IMR-90 (cell line): ENCODE results near the gene TRIM38. TPM values are rescaled to one million over a fixed set of nuclear protein-coding genes. Genes with fewer than 3 reads are reported as not detected.

Experiments used
- ATAC-seq: fragments of 200-7000 bp; cut with Tn5 transposase; 2 replicates; pipeline ENCODE4 v1.9.1; 2020; ENCODE audit warnings: low read depth, mild to moderate bottlenecking, moderate library complexity
- BruUV-seq: library from RNA; stranded (reverse); fragments of 400-500 nt; replicated peaks from 2 replicates; lab custom pipeline; 2021; lab: Mats Ljungman, UMichigan
- CTCF ChIA-PET: fragments of 300-600 bp; formaldehyde crosslinking; extraction: SDS; loops from one replicate; lab custom pipeline; 2021; ENCODE audit warnings: antibody characterized with exemption; lab: Yijun Ruan, JAX
- POLR2A ChIA-PET: fragments of 300-600 bp; sonication (Branson Sonifier 250); formaldehyde crosslinking; loops from one replicate; lab custom pipeline; 2022; ENCODE audit warnings: antibody characterized with exemption; ENCODE audit not compliant: unreplicated experiment; lab: Charles Lee
- DNase-seq: peaks from one replicate; pipeline ENCODE4 v3.0.0; 2013
- H2AFZ ChIP-seq: replicated peaks from 2 replicates; pipeline ENCODE3; 2013; ENCODE audit warnings: low read length, mild to moderate bottlenecking; ENCODE audit not compliant: poor library complexity
- H2AK5ac ChIP-seq: 2 replicates; pipeline ENCODE4 v1.6.1; 2013; ENCODE audit warnings: low read depth, low read length, inconsistent platforms
- H2AK9ac ChIP-seq: replicated peaks from 2 replicates; pipeline ENCODE3; 2013; ENCODE audit warnings: mild to moderate bottlenecking, low read depth, low read length, moderate library complexity; ENCODE audit not compliant: poor library complexity
- H2BK120ac ChIP-seq: 2 replicates; pipeline ENCODE4 v1.6.1; 2013; ENCODE audit warnings: low read depth, low read length, inconsistent platforms
- H2BK15ac ChIP-seq: 3 replicates; pipeline ENCODE4 v1.6.1; 2013; ENCODE audit warnings: low read depth, low read length, inconsistent platforms
- H2BK20ac ChIP-seq: 2 replicates; pipeline ENCODE4 v1.6.1; 2013; ENCODE audit warnings: low read depth, mild to moderate bottlenecking, inconsistent platforms, low read length, moderate library complexity
- H2BK5ac ChIP-seq: 2 replicates; pipeline ENCODE4 v1.6.1; 2013; ENCODE audit warnings: mild to moderate bottlenecking, low read depth, low read length, inconsistent platforms; ENCODE audit not compliant: poor library complexity, severe bottlenecking
- H3K14ac ChIP-seq: replicated peaks from 2 replicates; pipeline ENCODE4 v1.6.1; 2013; ENCODE audit warnings: low read depth, low read length, inconsistent platforms
- H3K18ac ChIP-seq: 2 replicates; pipeline ENCODE4 v1.6.1; 2013; ENCODE audit warnings: low read depth, low read length, control low read depth
- H3K23ac ChIP-seq: 2 replicates; pipeline ENCODE4 v1.6.1; 2013; ENCODE audit warnings: low read depth, low read length, inconsistent platforms
- H3K27ac ChIP-seq: 2 replicates; pipeline ENCODE4 v1.5.1; 2013; ENCODE audit warnings: mild to moderate bottlenecking, control low read depth, low read length; ENCODE audit not compliant: insufficient read depth
- H3K27me3 ChIP-seq: 2 replicates; pipeline ENCODE4 v1.6.1; 2013; ENCODE audit warnings: low read length; ENCODE audit not compliant: control insufficient read depth, insufficient read depth
- H3K36me3 ChIP-seq: 2 replicates; pipeline ENCODE4 v1.6.1; 2013; ENCODE audit warnings: low read length, mixed read lengths; ENCODE audit not compliant: control insufficient read depth, insufficient read depth
- H3K4ac ChIP-seq: 2 replicates; pipeline ENCODE4 v1.6.1; 2013; ENCODE audit warnings: low read depth, low read length, inconsistent platforms
- H3K4me1 ChIP-seq: 2 replicates; pipeline ENCODE4 v1.6.1; 2013; ENCODE audit warnings: low read length, mixed read lengths; ENCODE audit not compliant: control insufficient read depth, insufficient read depth
- H3K4me2 ChIP-seq: 2 replicates; pipeline ENCODE4 v1.6.1; 2013; ENCODE audit warnings: low read depth, mild to moderate bottlenecking, control low read depth, low read length, moderate library complexity
- H3K4me3 ChIP-seq: 2 replicates; pipeline ENCODE4 v1.5.1; 2013; ENCODE audit warnings: low read depth, mild to moderate bottlenecking, control low read depth, low read length, moderate library complexity; ENCODE audit not compliant: insufficient read depth
- H3K56ac ChIP-seq: 2 replicates; pipeline ENCODE4 v1.6.1; 2013; ENCODE audit warnings: low read length, inconsistent platforms; ENCODE audit not compliant: insufficient read depth; ENCODE audit errors: extremely low read depth
- H3K79me1 ChIP-seq, 2 experiments: 2 replicates each; pipeline ENCODE4 v1.6.1; 2013; ENCODE audit warnings: low read length in 2 of 2, inconsistent platforms in 1 of 2, low read depth in 1 of 2
- H3K9ac ChIP-seq: 2 replicates; pipeline ENCODE4 v1.6.1; 2013; ENCODE audit warnings: low read depth, low read length, control low read depth
- H3K9me1 ChIP-seq: 2 replicates; pipeline ENCODE4 v1.6.1; 2013; ENCODE audit warnings: low read length, inconsistent platforms; ENCODE audit not compliant: insufficient read depth
- H3K9me3 ChIP-seq: 2 replicates; pipeline ENCODE4 v1.6.1; 2013; ENCODE audit warnings: low read length; ENCODE audit not compliant: control insufficient read depth, insufficient read depth
- H4K20me1 ChIP-seq: 2 replicates; pipeline ENCODE4 v1.6.1; 2013; ENCODE audit warnings: low read length, inconsistent platforms; ENCODE audit not compliant: insufficient read depth
- H4K5ac ChIP-seq: 2 replicates; pipeline ENCODE4 v1.6.1; 2013; ENCODE audit warnings: mild to moderate bottlenecking, low read depth, low read length, control low read depth
- H4K8ac ChIP-seq, 2 experiments: 2 replicates each; pipeline ENCODE4 v1.6.1; 2013; ENCODE audit warnings: low read depth in 2 of 2, low read length in 2 of 2, control low read depth in 1 of 2, inconsistent platforms in 1 of 2
- H4K91ac ChIP-seq: 2 replicates; pipeline ENCODE4 v1.6.1; 2013; ENCODE audit warnings: low read depth, low read length, inconsistent platforms; ENCODE audit not compliant: insufficient read depth
- CTCF ChIP-seq: conservative IDR thresholded peaks from 2 replicates; pipeline ENCODE4 v1.5.1; 2012; ENCODE audit warnings: mild to moderate bottlenecking, low read depth, low read length, improper control_type of control experiment
- MAFK ChIP-seq: IDR thresholded peaks from 2 replicates; pipeline ENCODE4 v1.6.1; 2012; ENCODE audit warnings: low read depth, low read length, improper control_type of control experiment
- MAZ ChIP-seq: IDR thresholded peaks from 2 replicates; pipeline ENCODE4 v1.6.1; 2012; ENCODE audit warnings: low read depth, mild to moderate bottlenecking, low read length, improper control_type of control experiment, moderate library complexity, borderline replicate concordance
- RFX5 ChIP-seq: IDR thresholded peaks from 2 replicates; pipeline ENCODE4 v1.8.0; 2012; ENCODE audit warnings: low read depth, mild to moderate bottlenecking, low read length, moderate library complexity
- WGBS, 2 experiments: methylation state at CpG; one replicate each; pipeline versions ENCODE4 v1.1.5 to v1.1.7; 2013; ENCODE audit warnings: missing lambda C conversion rate in 2 of 2; ENCODE audit not compliant: insufficient read length in 1 of 2; ENCODE audit errors: extremely low coverage in 2 of 2; 5-methylcytosine and 5-hydroxymethylcytosine counted together
- dilution Hi-C: fragments of 300-500 bp; cut with HindIII; formaldehyde crosslinking; loops from one replicate; pipeline ENCODE4 v1.14.3; 2018; ENCODE audit warnings: low sequenced_read_pairs; ENCODE audit not compliant: unreplicated experiment
- in situ Hi-C: fragments of 300-500 bp; cut with MboI; formaldehyde crosslinking; loops from 3 replicates; pipeline ENCODE4 v1.14.3; 2019; ENCODE audit warnings: low sequenced_read_pairs, inconsistent platforms, mixed read lengths
- intact Hi-C: fragments of 100-400 bp; cut with micrococcal nuclease; formaldehyde crosslinking; loops from 2 replicates; pipeline ENCODE4 v1.10.0; 2022
- polyA plus RNA-seq, 3 experiments: library from polyadenylated mRNA; depleted of rRNA; stranded (reverse); fragments of >200 nt; gene quantifications; 2 replicates each; pipeline ENCODE4 v1.2.3, GENCODE V29; 2012; ENCODE audit warnings: low replicate concordance in 1 of 3
- total RNA-seq: library from RNA; depleted of rRNA; stranded (reverse); fragments of >200 nt; gene quantifications from 2 replicates; pipeline ENCODE4 v1.2.3, GENCODE V29; 2012

TRIM38 gene
- total and polyA plus RNA-seq, 2 of the 4 experiments (the other 2 are of a cell fraction) = 4.1 to 6.3 TPM

- TF ChIP-seq CTCF (no peak), MAZ (no peak), RFX5 (no peak)
Observed at GRCh38 chr6:26030716-26031115, 68.1 kb downstream of the TRIM38 start (continued).

GRCh38 chr6:26031151-26031594, 68.6 kb downstream of the TRIM38 start:
- in situ Hi-C loops = loop anchor here (10.0 kb wide), 2 partner anchors 1104 to 1784 kb away; a partner anchor contains a TSS

More at GRCh38 chr6:26031151-26031594, 68.6 kb downstream of the TRIM38 start:
- Histone ChIP-seq H4K8ac (0 out of 4 replicates have a peak overlapping the region, but pooled peaks of 1 of the 2 experiments have one; percentile 4), H3K9ac (peak overlapping the region; percentile 53; the same call in 1 of the 2 replicates), H3K18ac (no peak overlapping the region), H2BK20ac (no peak overlapping the region), H4K20me1 (no peaks in the 10 kb centered on the region), H2BK120ac (no peak overlapping the region), H3K27me3 (no peaks in the 10 kb centered on the region), H3K4me1 (no peaks in the 10 kb centered on the region), H3K23ac (peak overlapping the region; percentile 70), H3K4me2 (peak overlapping the region; percentile 77), H2AK9ac (no peak overlapping the region), H3K4ac (no peak overlapping the region), H3K36me3 (no peaks in the 10 kb centered on the region), H2AFZ (no peak overlapping the region), H3K79me1 (no peaks in the 10 kb centered on the region), H3K27ac (no peak overlapping the region; the same call in 1 of the 2 replicates), H3K4me3 (peak overlapping the region; percentile 73), H2BK5ac (peak overlapping the region; percentile 17), H3K9me1 (no peaks in the 10 kb centered on the region), H4K91ac (no peak overlapping the region), H4K5ac (no peak overlapping the region), H3K9me3 (no peaks in the 10 kb centered on the region), H2AK5ac (no peak overlapping the region), H2BK15ac (no peak overlapping the region), H3K14ac (no peak overlapping the region), H3K56ac (peak overlapping the region; percentile 64)
- no peak for ATAC-seq
- TF ChIP-seq RFX5 = no peak
- peak; percentile 45; the same call in 1 of the 2 replicates for TF ChIP-seq MAFK
- ChIA-PET CTCF (interaction anchor here (0.6 to 2.6 kb wide), 5 partner anchors 9 to 291 kb away, joined by 3 to 10 read pairs (median 3); a partner anchor contains a TSS), POLR2A (interaction anchor here (1.0 to 2.9 kb wide), 6 partner anchors 9 to 1116 kb away, joined by 3 to 17 read pairs (median 8); a partner anchor contains a TSS)
- WGBS, 2 experiments = no CpG with 5 or more reads among the region's 5 CpGs
- no peak for DNase-seq
- intact Hi-C loops = loop anchor here (5.0 kb wide), 1 partner anchor 166 kb away; a partner anchor contains a TSS
- no TSS peak for BruUV-seq
- dilution Hi-C loops = no loop called here
